ENCODE results near the gene ZNF423. TPM values are rescaled to one million over a fixed set of nuclear protein-coding genes. Genes with fewer than 3 reads are reported as not detected.

The ZNF423 gene
- total RNA-seq, 1 experiment from 2014 or later: 0.20 TPM

GRCh38 chr16:49492896-49493626 lies 362.9 kb downstream of the ZNF423 start:
- no peak for DNase-seq
- no peaks in the 10 kb centered on the region for H3K36me3 ChIP-seq (ENCODE audit: control insufficient read depth, insufficient read depth, low read length)
- CTCF ChIA-PET: no interaction called here
- POLR2A ChIA-PET: no interaction called here
- Mint-ChIP-seq H3K36me3 (ENCODE audit: insufficient read depth, unreplicated experiment) (no peaks in the 10 kb centered on the region), H3K27ac (ENCODE audit: unreplicated experiment) (no peak overlapping the region), H3K4me3 (ENCODE audit: unreplicated experiment) (no peak overlapping the region), H3K4me1 (ENCODE audit: low read depth, unreplicated experiment) (no peaks in the 10 kb centered on the region), H3K9me3 (ENCODE audit: unreplicated experiment) (no peaks in the 10 kb centered on the region), H3K27me3 (ENCODE audit: insufficient read depth, unreplicated experiment) (peaks cover 12% of the 10 kb centered on the region)
- no TSS peak for BruUV-seq (replicated peaks)
- no peak overlapping the region for H3K4me3 ChIP-seq (ENCODE audit: low read depth, low read length)
- H3K4me1 ChIP-seq: no peaks in the 10 kb centered on the region; the same call in 1 of the 2 replicates
- no peaks in the 10 kb centered on the region for H3K9me3 ChIP-seq
- TF ChIP-seq CTCF (IDR thresholded peaks at IDR 0.05; ENCODE audit: insufficient read depth in 1 of 2, low read depth in 1 of 2, low read length in 1 of 2, severe bottlenecking in 1 of 2, unreplicated experiment in 1 of 2): no peak
- intact Hi-C loops (cut with micrococcal nuclease; ENCODE audit: unreplicated experiment): loop anchor here (5.0 kb wide), 2 partner anchors 99 to 429 kb away; no protein-coding TSS in a partner anchor
- peaks cover 4% of the 10 kb centered on the region; the same call in 1 of the 2 replicates for H3K27me3 ChIP-seq (replicated peaks; ENCODE audit: control insufficient read depth, insufficient read depth, low read length)

DNA sequence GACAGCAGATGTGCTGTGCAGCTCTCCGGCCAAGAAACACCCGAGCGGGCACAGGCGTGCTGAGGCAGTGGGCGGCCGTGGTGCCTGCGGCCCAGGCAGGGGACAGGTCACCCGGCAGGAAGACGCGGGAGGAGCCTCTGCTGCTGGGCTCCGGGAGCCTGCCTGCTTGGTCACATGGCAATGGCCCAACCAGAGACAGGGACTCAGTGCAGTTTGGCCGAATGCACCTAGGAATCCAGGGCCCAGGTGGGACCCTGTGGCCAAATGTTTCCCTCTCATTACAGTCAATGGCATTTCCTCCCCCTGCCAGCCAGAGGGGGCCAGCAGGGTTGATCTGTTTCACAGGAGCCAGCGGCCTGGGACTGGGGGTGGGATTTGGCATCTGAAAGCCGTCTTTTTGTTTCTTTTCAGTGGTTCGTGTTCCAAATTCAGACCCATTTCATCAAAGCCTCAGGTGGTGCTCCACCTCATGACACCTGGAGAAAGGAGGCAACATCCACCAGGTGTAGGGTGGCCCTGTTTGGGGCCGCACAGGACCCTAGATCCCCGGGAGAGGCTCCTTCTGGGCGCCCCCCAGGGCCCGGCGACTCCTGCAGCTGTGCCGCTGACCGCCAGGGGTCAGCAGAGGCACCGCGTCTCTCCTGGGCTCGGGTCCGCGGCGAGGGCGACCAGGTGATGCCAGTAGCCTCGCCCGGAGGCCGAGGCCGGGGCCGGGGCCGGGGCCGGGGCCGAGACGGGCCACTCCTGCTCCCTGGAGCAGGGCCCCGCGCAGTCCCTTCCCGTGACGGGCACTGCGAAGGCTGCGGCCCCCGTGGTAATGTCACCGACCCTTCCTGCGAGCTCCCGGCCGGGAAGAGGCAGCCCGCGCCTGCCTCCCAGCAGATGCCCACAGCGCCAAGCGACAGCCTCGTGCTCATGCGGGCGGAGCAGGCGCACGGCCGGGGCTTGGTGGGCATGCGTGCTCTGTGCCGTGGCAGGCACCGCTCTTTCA lies 363.8 kb downstream of the ZNF423 start:
- H3K27me3 ChIP-seq (replicated peaks; ENCODE audit: control insufficient read depth, insufficient read depth, low read length): peaks cover 3% of the 10 kb centered on the region; the same call in 1 of the 2 replicates
- H3K4me3 ChIP-seq (ENCODE audit: low read depth, low read length): no peak overlapping the region
- no peaks in the 10 kb centered on the region for H3K9me3 Mint-ChIP-seq (ENCODE audit: unreplicated experiment)
- H3K27me3 Mint-ChIP-seq (ENCODE audit: insufficient read depth, unreplicated experiment): peaks cover 16% of the 10 kb centered on the region
- no peak overlapping the region for H3K4me3 Mint-ChIP-seq (ENCODE audit: unreplicated experiment)
- H3K36me3 ChIP-seq (ENCODE audit: control insufficient read depth, insufficient read depth, low read length): no peaks in the 10 kb centered on the region
- BruUV-seq (replicated peaks): no TSS peak
- H3K27ac Mint-ChIP-seq (ENCODE audit: unreplicated experiment): no peak overlapping the region
- no peaks in the 10 kb centered on the region; the same call in 1 of the 2 replicates for H3K4me1 ChIP-seq
- H3K4me1 Mint-ChIP-seq (ENCODE audit: low read depth, unreplicated experiment): no peaks in the 10 kb centered on the region
- intact Hi-C loops (cut with micrococcal nuclease; ENCODE audit: unreplicated experiment): loop anchor here (5.0 kb wide), 2 partner anchors 100 to 430 kb away; no protein-coding TSS in a partner anchor
- peak; percentile 90 for TF ChIP-seq CTCF (IDR thresholded peaks at IDR 0.05; ENCODE audit: insufficient read depth in 1 of 2, low read depth in 1 of 2, low read length in 1 of 2, severe bottlenecking in 1 of 2, unreplicated experiment in 1 of 2)
- POLR2A ChIA-PET: no interaction called here
- no peaks in the 10 kb centered on the region for H3K36me3 Mint-ChIP-seq (ENCODE audit: insufficient read depth, unreplicated experiment)
- peak in 1 of 2 experiments; percentile 61 for DNase-seq
- CTCF ChIA-PET: interaction anchor here (0.6 to 0.9 kb wide), 4 partner anchors 38 to 1973 kb away, joined by 3 to 7 read pairs (median 5); no protein-coding TSS in a partner anchor
- no peaks in the 10 kb centered on the region for H3K9me3 ChIP-seq

DNA sequence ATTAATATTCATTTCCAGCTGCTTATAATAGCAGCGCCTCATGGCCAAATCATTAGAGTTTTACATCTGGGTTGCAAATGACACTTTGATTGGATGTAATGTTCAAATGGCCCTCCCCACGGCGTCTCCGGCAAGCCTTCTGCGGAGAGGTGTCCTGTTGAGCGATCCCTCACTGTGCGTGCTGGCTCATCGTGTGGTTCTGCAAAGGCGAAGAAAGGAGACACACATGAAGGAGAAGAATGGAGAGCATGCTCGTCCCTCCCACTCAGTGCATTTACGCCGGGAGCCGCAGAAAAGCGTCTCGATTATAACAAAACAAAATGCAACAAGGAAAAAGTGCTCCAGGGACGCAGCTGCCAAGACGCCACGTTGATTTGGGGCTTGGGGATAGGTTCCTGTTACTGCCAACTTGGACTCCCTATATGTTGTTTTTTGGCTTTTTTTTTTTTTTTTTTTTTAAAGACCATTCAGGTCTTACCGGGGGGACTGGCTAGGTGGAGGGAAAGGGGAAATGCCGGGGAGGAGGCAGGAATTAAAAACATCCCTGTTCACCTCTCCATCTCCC lies 364.7 kb downstream of the ZNF423 start:
- H3K4me3 ChIP-seq (ENCODE audit: low read depth, low read length): no peak overlapping the region
- H3K27ac Mint-ChIP-seq (ENCODE audit: unreplicated experiment): no peak overlapping the region
- no peaks in the 10 kb centered on the region; the same call in 1 of the 2 replicates for H3K4me1 ChIP-seq
- ChIA-PET POLR2A (no interaction called here), CTCF (no interaction called here)
- H3K4me1 Mint-ChIP-seq (ENCODE audit: low read depth, unreplicated experiment): no peaks in the 10 kb centered on the region
- H3K4me3 Mint-ChIP-seq (ENCODE audit: unreplicated experiment): no peak overlapping the region
- DNase-seq: no peak
- BruUV-seq (replicated peaks): no TSS peak
- TF ChIP-seq CTCF (IDR thresholded peaks at IDR 0.05; ENCODE audit: insufficient read depth in 1 of 2, low read depth in 1 of 2, low read length in 1 of 2, severe bottlenecking in 1 of 2, unreplicated experiment in 1 of 2): no peak
- H3K9me3 Mint-ChIP-seq (ENCODE audit: unreplicated experiment): no peaks in the 10 kb centered on the region
- no peaks in the 10 kb centered on the region for H3K36me3 ChIP-seq (ENCODE audit: control insufficient read depth, insufficient read depth, low read length)
- H3K36me3 Mint-ChIP-seq (ENCODE audit: insufficient read depth, unreplicated experiment): no peaks in the 10 kb centered on the region
- H3K9me3 ChIP-seq: no peaks in the 10 kb centered on the region
- H3K27me3 ChIP-seq (replicated peaks; ENCODE audit: control insufficient read depth, insufficient read depth, low read length): peaks cover 3% of the 10 kb centered on the region; the same call in 1 of the 2 replicates
- intact Hi-C loops (cut with micrococcal nuclease; ENCODE audit: unreplicated experiment): loop anchor here (5.0 kb wide), 2 partner anchors 101 to 431 kb away; no protein-coding TSS in a partner anchor
- peaks cover 20% of the 10 kb centered on the region for H3K27me3 Mint-ChIP-seq (ENCODE audit: insufficient read depth, unreplicated experiment)
